ENCODE data around the gene KNTC1.

- TF ChIP-seq CTCF (IDR thresholded peaks at IDR 0.05), result no peak
- no peak for TF ChIP-seq POLR2A (IDR thresholded peaks at IDR 0.05)
These were observed 129.2 kb downstream of the KNTC1 start for GRCh38 chr12:122656298-122656697.

All from uterus (tissue), 2 donors.